Endothelial cell of hepatic sinusoid (primary cell): ENCODE results near the gene BAZ1A.

Experiments used
- in situ Hi-C: cut with HindIII; loops from 2 replicates; pipeline ENCODE4 v1.10.0; 2017; ENCODE audit warnings: low sequenced_read_pairs

Gene BAZ1A, protein sequence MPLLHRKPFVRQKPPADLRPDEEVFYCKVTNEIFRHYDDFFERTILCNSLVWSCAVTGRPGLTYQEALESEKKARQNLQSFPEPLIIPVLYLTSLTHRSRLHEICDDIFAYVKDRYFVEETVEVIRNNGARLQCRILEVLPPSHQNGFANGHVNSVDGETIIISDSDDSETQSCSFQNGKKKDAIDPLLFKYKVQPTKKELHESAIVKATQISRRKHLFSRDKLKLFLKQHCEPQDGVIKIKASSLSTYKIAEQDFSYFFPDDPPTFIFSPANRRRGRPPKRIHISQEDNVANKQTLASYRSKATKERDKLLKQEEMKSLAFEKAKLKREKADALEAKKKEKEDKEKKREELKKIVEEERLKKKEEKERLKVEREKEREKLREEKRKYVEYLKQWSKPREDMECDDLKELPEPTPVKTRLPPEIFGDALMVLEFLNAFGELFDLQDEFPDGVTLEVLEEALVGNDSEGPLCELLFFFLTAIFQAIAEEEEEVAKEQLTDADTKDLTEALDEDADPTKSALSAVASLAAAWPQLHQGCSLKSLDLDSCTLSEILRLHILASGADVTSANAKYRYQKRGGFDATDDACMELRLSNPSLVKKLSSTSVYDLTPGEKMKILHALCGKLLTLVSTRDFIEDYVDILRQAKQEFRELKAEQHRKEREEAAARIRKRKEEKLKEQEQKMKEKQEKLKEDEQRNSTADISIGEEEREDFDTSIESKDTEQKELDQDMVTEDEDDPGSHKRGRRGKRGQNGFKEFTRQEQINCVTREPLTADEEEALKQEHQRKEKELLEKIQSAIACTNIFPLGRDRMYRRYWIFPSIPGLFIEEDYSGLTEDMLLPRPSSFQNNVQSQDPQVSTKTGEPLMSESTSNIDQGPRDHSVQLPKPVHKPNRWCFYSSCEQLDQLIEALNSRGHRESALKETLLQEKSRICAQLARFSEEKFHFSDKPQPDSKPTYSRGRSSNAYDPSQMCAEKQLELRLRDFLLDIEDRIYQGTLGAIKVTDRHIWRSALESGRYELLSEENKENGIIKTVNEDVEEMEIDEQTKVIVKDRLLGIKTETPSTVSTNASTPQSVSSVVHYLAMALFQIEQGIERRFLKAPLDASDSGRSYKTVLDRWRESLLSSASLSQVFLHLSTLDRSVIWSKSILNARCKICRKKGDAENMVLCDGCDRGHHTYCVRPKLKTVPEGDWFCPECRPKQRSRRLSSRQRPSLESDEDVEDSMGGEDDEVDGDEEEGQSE (N-terminal part only)

DNA sequence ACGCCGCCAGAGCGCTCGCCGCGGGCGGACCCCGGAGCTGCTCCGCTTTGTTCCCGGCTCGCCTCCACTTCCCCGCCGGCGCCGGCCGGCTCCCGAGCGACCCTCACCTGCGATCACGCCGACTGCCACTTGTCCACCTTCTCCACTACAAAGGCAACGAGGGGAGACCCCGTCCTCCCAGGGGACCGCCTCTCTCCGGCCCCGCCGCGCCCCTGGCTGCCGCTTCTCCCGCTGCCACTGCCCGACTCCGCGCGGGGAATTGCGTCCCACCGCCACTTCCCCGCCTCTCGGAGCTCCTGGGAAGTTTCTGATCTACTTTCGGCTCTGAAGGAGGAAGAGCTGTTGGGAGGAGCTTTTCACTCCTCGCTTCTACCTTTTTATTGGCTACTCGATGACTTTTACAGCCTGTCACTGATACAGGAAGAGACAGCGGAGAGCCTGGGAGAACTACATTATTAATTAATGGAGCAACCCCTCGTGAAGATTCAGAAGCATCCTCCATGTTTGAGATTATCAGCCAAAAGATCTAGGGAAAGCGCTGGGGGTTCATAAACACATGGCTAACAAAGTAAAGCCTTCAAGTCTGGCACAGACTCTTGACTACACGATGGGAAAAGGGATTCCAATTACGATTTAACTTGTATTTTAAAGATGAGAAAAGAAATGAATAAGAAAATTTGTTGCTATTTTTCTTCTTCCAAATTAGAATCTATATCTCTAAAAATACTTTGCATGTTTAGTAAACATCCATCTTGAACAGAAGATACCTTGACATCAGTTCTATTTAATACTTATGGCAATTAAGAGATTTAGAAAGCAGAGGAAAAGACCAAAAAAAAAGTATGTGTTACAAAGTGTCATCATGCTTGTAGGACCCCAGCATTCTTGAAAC is at the start of gene BAZ1A:
BAZ1A (minus strand) TSS at position 330 of the 892 bp plus-strand sequence. CDS start 756 bp downstream, outside the sequence.
- in situ Hi-C loops = no loop called here

DNA sequence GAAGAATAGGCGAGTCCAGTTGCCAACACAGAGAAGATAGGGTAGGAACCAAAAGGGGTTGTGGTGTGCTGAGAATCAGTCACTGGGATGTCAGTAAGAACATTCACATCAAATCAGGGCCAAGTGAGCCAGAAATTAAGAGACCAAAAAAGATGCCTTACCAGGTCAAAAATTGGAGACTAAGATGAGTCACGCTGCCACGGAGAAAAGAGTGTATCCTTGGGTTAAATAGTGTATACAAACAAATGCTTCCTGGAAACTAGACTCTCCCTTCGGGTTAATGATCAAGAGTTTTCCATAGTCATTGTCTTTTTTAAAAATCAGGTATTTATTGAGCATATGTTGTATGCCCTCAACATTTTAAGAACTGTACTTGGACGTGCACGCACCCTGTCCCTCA is 45.2 kb upstream of the BAZ1A start:
- in situ Hi-C loops = no loop called here

DNA sequence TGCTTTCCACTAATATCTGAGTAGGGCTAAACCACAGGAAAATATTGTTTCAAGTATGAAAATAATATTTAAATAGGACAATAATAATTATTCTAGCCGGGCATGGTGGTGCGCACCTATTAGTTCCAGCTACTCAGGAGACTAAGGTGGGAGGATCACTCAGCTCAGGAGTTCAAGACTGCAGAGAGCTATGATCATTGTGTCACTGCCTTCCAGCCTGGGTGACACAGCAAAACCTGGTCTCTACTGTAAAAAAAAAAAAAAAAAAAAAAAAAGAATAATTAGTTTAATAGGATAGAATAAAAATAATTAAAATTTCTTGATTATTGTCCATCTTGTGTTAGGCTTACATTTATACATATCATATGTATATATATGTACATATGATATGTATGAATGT is 38.5 kb upstream of the BAZ1A start:
- in situ Hi-C loops = loop anchor here (5.0 kb wide), 1 partner anchor 81 kb away; no protein-coding TSS in a partner anchor

DNA sequence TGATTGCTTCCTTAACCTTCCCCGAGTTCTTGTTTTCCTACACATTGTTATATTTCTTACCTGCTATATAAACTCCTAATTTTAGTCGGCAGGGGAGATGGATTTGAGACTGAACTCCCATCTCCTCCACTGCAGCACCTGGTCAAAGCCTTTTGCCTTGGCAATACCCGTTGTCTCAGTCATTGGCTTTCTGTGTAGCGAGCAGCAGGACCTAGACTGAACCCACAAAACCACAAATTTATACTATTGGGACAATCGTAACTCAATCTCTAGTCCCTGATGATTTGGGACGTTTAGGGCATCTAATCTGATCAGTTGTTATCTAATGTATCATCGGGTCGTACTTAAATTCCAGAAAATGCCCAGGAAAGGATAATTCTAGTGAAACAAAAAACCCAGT is 37.8 kb upstream of the BAZ1A start:
- in situ Hi-C loops = loop anchor here (5.0 kb wide), 1 partner anchor 81 kb away; no protein-coding TSS in a partner anchor

DNA sequence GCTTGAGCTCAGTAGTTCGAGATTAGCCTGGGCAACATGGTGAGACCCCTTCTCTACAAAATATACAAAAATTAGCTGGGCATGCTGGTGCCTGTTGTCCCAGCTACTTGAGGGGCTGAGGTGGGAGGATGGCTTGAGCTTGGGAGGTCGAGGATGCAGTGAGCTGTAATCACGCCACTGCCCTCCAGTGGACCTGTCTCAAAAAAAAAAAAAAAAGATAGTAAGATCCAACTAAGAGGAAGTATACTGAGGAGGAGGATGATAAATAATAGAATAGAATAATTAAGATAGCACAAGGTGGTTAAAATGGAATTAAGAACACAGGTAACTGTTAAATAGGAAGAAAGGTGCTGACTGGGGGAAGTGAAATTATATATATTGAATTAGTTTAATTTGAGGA is 37.0 kb upstream of the BAZ1A start:
- in situ Hi-C loops = loop anchor here (5.0 kb wide), 1 partner anchor 80 kb away; no protein-coding TSS in a partner anchor

DNA sequence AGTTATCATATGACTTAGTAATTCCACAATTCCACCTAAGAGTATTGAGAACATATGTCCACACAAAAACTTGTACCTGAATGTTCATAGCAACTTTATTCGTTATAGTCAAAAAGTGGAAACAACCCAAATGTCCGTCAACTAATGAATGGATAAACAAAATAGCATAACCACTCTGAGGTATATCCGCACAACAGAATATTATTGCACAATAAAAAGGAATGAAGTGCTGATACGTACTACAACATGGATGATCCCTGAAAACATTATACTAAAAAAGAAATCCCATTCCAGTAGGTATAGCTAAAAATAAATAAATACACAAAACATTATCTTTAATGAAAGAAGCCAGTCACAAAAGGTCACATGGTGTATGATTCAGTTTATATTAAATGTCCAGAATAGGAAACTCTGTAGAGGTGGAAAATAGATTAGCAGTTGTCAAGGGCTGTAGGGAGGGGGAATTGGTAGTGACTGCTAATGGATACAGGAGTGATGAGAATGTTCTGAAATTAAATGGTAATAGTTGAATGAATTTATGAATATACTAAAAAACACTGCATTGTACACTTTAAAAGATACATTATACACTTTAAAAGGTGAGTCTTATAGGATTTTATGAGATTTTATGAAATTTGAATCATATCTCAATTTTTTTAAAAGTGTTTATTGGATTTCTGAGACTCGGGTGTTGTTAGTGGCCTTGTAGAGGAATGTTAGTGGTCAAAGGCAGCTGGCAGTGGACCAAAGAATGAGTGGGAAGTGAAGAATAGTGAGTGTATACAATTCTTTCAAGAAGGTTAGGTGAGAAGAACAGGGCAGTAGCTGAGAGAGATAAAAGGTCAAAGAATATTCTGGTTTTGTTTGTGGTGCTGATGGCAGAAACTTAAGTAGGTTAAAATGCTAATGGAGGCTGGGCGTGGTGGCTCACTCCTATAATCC is 36.3 kb upstream of the BAZ1A start:
- in situ Hi-C loops = loop anchor here (5.0 kb wide), 1 partner anchor 79 kb away; no protein-coding TSS in a partner anchor

DNA sequence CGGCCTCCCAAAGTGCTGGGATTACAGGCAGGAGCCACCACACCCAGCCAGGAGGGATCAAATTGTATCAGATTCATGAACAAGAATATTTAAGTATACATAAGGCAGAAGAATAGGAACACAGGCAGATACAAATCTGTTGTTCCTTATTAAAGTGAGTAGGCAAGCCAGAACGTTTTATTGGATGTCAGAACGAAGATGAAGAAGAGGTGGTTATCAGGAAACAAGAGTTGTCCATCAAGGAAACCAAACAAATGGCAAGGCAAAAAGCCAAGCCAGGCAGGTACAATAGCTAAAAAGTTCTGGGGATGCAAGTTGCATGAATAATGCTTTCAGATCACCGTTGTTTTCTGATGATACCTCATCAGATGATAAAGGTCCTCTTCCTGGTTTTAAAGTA is 31.1 kb upstream of the BAZ1A start:
- in situ Hi-C loops = no loop called here

DNA sequence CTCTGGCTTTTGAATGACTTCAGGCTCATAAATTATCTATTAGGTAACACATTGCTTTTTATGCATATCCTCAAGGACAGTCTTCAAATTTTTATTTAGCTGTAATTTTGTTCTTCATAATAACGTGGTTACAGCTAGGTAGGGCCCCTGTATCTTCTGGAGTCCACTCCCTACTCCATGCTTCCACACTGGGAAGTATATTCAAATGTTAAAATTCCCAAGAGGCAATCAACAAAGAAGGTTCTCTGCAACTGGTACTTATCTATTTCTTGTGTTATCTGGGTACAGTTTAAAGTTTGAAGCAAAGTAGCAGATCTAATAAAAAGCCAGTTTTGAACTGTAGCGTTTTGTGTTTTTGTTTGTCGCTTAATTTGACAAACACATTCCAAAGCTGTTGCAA is 20.1 kb upstream of the BAZ1A start:
- in situ Hi-C loops = no loop called here

DNA sequence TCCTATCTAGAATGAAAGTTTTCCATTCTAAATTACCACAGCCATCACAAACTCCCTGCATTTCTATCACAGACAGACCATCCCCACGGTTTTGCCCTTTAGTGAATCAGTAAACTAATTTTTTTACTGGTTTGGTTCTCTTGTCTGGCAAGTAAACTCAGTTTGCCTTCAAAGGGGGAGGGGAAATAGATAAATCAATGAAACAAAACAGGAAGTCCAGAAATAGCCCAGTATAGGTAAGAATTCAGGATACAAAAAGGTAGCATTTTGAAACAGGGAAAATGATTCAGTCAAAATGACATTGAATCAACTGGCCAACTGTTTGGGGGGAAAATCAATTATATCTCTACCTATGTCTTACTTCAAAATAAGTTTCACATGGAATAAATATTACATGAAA is 15.8 kb upstream of the BAZ1A start:
- in situ Hi-C loops = no loop called here

DNA sequence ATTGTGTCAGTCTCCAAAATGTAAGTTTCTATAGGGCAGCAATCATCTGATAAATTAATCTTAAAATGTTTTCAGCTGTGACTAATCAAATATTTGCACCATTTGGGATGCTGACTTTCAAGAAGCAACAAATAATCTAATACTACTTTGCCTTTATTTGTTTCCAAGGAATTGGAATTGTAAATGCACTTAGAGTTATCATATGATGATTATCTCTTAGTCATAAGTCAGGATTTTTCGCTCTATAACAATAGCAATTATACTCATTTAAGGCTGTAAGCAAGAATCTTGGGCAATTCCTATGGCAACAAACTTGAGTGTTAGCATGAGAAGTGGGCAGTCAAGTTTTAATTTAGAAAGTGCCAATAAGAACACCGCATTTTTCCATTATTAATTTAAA is 13.0 kb upstream of the BAZ1A start:
- in situ Hi-C loops = loop anchor here (10.0 kb wide), 1 partner anchor 47 kb away; no protein-coding TSS in a partner anchor

DNA sequence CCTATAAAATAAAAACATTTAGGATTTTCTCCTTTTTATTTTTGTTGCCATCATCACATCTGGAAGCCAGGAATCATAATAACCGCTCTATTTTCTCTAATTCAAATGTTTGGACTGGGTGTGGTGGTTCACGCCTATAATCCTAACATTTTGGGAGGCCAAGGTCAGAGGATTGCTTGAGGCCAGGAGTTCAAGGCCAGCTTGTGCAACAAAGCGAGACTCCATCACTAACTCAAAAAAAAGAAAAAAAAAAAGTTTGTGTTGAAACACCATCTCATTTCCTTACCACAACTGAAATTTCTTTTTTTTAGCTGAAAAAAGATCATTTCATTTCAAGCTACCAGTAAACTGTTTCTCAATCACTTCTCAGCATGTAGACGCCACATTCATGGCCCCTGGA is 8.8 kb upstream of the BAZ1A start:
- in situ Hi-C loops = loop anchor here (10.0 kb wide), 1 partner anchor 51 kb away; no protein-coding TSS in a partner anchor

DNA sequence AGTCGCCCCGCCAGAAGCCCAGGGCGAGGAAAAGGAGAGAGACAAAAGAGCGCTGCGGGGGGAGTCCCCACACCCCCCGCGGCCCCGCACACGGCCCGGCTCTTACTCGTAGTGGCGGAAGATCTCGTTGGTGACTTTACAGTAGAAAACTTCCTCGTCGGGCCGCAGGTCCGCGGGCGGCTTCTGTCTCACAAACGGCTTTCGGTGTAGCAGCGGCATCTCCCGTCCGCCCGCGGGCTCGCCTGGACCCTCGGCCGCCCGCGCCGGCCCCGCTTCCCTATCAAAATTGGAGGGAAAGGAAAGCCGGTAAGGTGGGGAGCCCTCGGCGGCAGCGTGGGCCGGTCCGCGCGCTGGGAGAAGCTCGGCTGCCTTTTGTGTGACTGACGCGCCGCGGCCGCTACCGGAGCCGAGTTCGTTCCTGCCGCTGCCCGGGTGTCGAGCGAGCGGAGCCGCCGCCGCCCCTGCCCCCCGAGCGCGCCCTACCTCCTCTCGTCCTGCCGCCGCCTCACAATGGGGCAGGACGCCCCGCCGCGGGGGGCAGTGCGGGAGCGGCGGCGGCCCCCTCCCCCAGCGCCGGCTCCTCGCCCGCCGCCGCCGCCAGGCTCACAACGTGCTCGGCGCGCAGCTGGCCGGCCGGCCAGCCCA is 652 bp downstream of the BAZ1A start:
- in situ Hi-C loops = no loop called here

DNA sequence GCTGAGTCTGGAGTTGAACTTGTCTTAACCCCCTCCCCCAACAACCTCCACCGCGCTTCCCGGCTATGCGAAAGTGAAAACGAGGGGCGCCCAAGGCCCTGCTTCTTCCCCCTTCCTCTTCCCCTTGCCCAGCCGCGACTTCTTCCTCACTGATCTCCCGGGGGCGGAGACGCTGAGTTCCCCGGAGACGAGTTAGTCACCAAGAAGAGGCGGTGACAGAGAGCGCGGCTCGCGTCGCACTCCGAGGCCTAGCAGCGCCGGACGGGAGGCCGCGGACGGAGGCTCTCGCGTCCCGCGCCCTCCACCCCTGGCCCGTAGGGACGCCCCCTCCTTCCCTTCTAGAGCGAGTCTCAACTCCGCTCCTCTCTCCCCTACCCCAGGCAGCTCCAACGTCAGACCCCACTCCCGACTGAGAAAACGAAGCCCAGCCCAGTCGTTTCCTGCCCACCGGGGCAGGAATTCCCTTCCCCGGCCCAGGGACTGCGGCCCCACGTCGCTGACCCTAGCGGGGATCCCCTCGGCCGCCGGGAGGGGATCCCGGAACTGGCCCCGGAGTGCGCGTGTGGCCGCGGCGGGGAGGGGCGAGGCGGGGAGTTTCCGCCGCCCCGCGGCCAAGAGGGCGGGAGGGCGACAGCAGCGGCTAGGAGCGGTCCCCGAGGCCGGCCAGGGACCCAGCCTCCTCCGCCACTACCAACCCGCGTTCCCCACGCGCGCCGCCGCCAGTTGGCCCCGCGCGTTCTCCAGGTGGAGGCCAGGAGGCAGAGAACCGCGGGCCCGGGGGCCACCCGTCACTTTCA is 1.4 kb downstream of the BAZ1A start:
- in situ Hi-C loops = no loop called here

DNA sequence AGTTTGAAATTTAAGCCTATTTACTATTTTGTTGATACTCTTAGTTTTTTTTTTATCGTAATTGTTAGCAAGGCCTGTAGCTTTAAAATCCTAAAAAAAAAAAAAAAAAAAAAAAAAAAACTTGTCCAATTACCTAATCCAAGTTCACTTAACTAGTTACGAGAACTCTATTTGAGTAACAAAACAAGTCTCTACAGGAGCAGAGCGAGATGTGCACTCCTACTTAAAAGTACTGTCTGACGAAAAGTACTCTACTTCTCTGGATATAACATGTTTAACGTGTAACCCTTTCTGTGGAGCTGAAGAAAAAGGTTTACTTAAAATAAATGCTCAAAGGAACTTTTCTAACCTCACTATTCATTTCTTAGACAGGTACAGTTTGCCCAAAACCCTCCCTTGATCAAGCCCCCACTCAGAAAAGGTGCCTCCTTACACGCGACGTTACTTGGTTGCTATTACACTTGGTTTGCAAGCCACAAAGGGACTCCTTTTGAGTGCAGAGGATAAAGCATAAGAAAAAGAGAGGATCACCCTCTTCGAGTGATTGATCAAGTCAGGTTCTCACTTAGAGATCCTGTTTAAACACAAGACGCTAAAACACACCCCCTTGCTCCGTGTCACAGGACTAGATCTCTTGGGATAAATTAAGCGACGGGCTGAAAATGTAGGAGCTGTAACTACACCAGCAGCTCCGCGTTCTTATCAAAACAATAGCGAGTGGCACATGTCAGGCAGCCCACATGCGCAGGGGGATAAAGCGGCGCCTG is 2.2 kb downstream of the BAZ1A start:
- in situ Hi-C loops = no loop called here

DNA sequence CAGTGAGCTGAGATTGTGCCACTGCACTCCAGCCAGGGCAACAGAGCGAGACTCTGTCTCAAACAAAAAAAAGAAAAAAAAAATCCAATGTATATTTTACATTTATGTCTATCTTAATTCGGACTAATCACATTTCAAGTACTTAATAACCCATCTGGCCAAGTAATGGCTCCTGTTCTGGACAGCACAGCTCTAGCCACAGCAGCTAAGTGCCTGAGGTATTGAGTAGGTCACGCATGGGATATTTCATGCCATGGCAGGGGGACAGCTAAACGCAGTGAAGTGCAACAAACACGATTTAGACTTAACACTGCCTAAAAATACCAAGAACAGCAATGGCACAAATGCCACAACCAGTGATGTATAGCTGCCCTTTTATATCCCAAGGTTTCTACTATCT is 8.0 kb downstream of the BAZ1A start:
- in situ Hi-C loops = no loop called here

DNA sequence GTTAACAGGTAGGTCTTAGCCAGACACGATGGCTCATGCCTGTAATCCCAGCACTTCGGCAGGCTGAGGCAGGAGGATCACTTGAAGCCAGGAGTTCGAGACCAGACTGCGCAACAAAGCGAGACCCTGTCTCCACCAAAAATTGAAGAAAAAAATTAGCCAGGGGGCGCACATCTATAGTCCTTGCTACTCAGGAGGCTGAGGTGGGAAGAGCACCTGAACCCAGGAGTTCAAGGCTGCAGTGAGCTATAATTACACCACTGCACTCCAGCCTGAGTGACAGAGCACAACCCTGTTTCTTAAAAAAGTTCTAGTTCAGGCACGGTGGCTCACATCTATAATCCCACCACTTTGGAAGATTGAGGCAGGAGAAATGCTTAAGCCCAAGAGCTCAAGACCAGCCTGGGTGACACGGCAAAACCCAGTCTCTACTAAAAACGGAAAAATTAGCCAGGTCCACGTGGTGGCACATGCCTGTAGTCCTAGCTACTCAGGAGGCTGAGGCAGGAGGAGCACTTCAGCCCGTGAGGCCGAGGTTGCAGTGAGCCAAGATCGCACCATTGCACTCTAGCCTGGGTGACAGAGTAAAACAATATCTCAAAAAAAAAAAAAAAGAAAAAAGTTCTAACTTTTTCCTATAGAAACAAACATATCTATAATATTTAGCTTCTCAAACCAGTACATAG is 9.1 kb downstream of the BAZ1A start:
- in situ Hi-C loops = no loop called here
